Measurements from ENCODE around the gene ARHGEF7.

Gene ARHGEF7

DNA sequence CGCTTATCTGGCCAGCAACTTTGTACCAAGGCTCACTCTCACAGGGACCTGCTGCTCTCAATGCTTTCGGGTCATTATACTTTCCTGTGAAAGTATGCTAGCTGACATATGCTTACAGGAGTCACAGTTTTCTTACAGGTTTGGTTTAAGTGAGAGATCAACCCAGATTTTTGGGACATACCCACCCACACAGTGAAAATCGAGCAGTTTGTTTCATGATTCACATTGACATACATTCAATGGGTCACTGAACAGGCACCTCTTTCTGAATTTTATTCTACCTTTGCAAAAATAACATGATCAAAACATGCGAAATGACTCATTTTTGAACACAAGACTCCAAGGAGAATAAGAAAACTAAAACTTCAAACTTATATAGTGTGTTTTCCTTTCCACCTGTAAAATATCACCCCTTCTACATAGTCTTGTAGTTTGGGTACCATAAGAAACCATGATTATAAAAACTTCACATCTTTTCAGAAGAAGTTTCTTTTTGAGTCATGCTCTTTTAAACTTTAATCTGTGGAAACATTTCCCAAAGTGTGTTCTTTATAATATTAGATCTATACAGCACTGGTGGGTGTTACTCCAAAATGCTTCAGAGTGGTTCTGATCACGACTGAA is 161.0 kb downstream of the ARHGEF7 start:
- H3K27me3 ChIP-seq (replicated peaks; ENCODE audit: control insufficient read depth, insufficient read depth, low read length), result no peaks in the 10 kb centered on the region
- H3K9ac ChIP-seq (ENCODE audit: low read length), result no peak overlapping the region
- no peak for DNase-seq (ENCODE audit: low read depth)
- no peak overlapping the region for H3K4me3 ChIP-seq (ENCODE audit: low read length)
- no peaks in the 10 kb centered on the region for H3K4me1 ChIP-seq (ENCODE audit: control insufficient read depth, insufficient read depth, low read length)
- H3K9me3 ChIP-seq (ENCODE audit: control insufficient read depth, low read length), result no peaks in the 10 kb centered on the region
- H3K36me3 ChIP-seq (ENCODE audit: control insufficient read depth, insufficient read depth, low read length, severe bottlenecking), result peaks cover 81% of the 10 kb centered on the region

GRCh38 chr13:111278258-111278657 is 163.1 kb downstream of the ARHGEF7 start:
- H3K36me3 ChIP-seq (ENCODE audit: control insufficient read depth, insufficient read depth, low read length, severe bottlenecking), result peaks cover 92% of the 10 kb centered on the region
- DNase-seq (ENCODE audit: low read depth), result no peak
- H3K9ac ChIP-seq (ENCODE audit: low read length), result no peak overlapping the region
- no peaks in the 10 kb centered on the region for H3K27me3 ChIP-seq (replicated peaks; ENCODE audit: control insufficient read depth, insufficient read depth, low read length)
- peaks cover 7% of the 10 kb centered on the region for H3K4me1 ChIP-seq (ENCODE audit: control insufficient read depth, insufficient read depth, low read length)
- H3K9me3 ChIP-seq (ENCODE audit: control insufficient read depth, low read length), result no peaks in the 10 kb centered on the region
- no peak overlapping the region for H3K4me3 ChIP-seq (ENCODE audit: low read length)

DNA sequence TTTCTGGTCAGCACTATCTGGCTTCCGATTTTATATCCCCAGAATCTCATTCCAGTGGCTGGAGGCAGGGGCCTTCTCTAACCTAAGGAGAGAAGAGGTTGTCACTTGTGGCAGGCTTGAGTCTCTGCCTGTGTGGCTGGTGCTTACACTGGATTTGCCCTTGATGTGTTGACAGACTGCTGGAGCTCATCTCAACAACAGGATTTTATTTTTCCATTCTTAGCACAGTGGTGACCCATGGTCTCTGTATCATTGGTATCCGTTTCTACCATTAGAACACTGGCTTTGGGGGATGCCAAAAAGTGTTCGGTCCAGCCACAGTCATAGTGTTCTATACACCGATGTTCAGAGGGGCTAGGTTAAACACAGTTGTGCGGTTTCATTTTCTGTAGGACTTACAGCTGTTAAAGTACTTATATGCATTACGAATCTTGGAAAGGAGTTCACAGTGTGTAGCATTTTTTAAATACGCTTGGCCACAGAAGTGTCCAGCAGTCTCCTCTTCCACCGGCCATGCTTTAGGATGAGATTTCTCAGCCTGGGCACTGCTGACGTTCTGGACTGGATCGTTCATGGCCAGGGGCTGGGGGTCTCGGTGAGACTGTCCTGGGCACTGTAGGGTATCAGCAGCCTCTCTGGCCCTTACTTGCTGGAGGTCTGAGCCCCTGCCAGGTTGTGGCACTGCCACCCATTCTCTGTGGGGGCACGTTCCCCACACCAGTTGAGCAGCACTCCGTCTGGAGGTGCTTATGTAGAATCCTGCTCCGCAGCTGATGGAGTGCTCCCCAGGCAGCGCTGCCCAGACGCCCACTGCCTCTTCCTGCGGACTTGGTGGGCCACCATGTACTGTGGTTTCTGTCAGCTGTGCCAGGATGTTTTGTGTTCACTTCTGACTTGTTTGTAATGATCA is 163.9 kb downstream of the ARHGEF7 start:
- H3K4me1 ChIP-seq (ENCODE audit: control insufficient read depth, insufficient read depth, low read length), result peaks cover 7% of the 10 kb centered on the region
- no peak overlapping the region for H3K4me3 ChIP-seq (ENCODE audit: low read length)
- H3K9me3 ChIP-seq (ENCODE audit: control insufficient read depth, low read length), result no peaks in the 10 kb centered on the region
- H3K27me3 ChIP-seq (replicated peaks; ENCODE audit: control insufficient read depth, insufficient read depth, low read length), result no peaks in the 10 kb centered on the region
- DNase-seq (ENCODE audit: low read depth), result no peak
- peaks cover 92% of the 10 kb centered on the region for H3K36me3 ChIP-seq (ENCODE audit: control insufficient read depth, insufficient read depth, low read length, severe bottlenecking)
- H3K9ac ChIP-seq (ENCODE audit: low read length), result no peak overlapping the region

GRCh38 chr13:111280226-111280625 is 165.1 kb downstream of the ARHGEF7 start:
- Histone ChIP-seq H3K4me1 (ENCODE audit: control insufficient read depth, insufficient read depth, low read length) (peaks cover 7% of the 10 kb centered on the region), H3K4me3 (ENCODE audit: low read length) (no peak overlapping the region), H3K9me3 (ENCODE audit: control insufficient read depth, low read length) (no peaks in the 10 kb centered on the region), H3K27me3 (replicated peaks; ENCODE audit: control insufficient read depth, insufficient read depth, low read length) (no peaks in the 10 kb centered on the region), H3K9ac (ENCODE audit: low read length) (no peak overlapping the region), H3K36me3 (ENCODE audit: control insufficient read depth, insufficient read depth, low read length, severe bottlenecking) (peaks cover 92% of the 10 kb centered on the region)
- DNase-seq (ENCODE audit: low read depth), result no peak

- Histone ChIP-seq H3K9me3 (ENCODE audit: control insufficient read depth, low read length) (no peaks in the 10 kb centered on the region), H3K36me3 (ENCODE audit: control insufficient read depth, insufficient read depth, low read length, severe bottlenecking) (peaks cover 92% of the 10 kb centered on the region), H3K9ac (ENCODE audit: low read length) (no peak overlapping the region), H3K4me1 (ENCODE audit: control insufficient read depth, insufficient read depth, low read length) (peaks cover 7% of the 10 kb centered on the region), H3K27me3 (replicated peaks; ENCODE audit: control insufficient read depth, insufficient read depth, low read length) (no peaks in the 10 kb centered on the region), H3K4me3 (ENCODE audit: low read length) (no peak overlapping the region)
- DNase-seq (ENCODE audit: low read depth), result peak; percentile 28
Measured at GRCh38 chr13:111280681-111281585, 165.8 kb downstream of the ARHGEF7 start.

GRCh38 chr13:111281751-111282311 is 166.7 kb downstream of the ARHGEF7 start:
- H3K4me1 ChIP-seq (ENCODE audit: control insufficient read depth, insufficient read depth, low read length), result peaks cover 7% of the 10 kb centered on the region
- no peaks in the 10 kb centered on the region for H3K27me3 ChIP-seq (replicated peaks; ENCODE audit: control insufficient read depth, insufficient read depth, low read length)
- no peak overlapping the region for H3K9ac ChIP-seq (ENCODE audit: low read length)
- H3K36me3 ChIP-seq (ENCODE audit: control insufficient read depth, insufficient read depth, low read length, severe bottlenecking), result peaks cover 93% of the 10 kb centered on the region
- no peaks in the 10 kb centered on the region for H3K9me3 ChIP-seq (ENCODE audit: control insufficient read depth, low read length)
- H3K4me3 ChIP-seq (ENCODE audit: low read length), result no peak overlapping the region
- peak; percentile 71 for DNase-seq (ENCODE audit: low read depth)

GRCh38 chr13:111282425-111282824 is 167.3 kb downstream of the ARHGEF7 start:
- Histone ChIP-seq H3K4me3 (ENCODE audit: low read length) (no peak overlapping the region), H3K27me3 (replicated peaks; ENCODE audit: control insufficient read depth, insufficient read depth, low read length) (no peaks in the 10 kb centered on the region), H3K9me3 (ENCODE audit: control insufficient read depth, low read length) (no peaks in the 10 kb centered on the region), H3K36me3 (ENCODE audit: control insufficient read depth, insufficient read depth, low read length, severe bottlenecking) (peaks cover 94% of the 10 kb centered on the region), H3K9ac (ENCODE audit: low read length) (no peak overlapping the region), H3K4me1 (ENCODE audit: control insufficient read depth, insufficient read depth, low read length) (peaks cover 7% of the 10 kb centered on the region)
- no peak for DNase-seq (ENCODE audit: low read depth)

- Histone ChIP-seq H3K9ac (ENCODE audit: low read length) (no peak overlapping the region), H3K4me3 (ENCODE audit: low read length) (no peak overlapping the region), H3K9me3 (ENCODE audit: control insufficient read depth, low read length) (no peaks in the 10 kb centered on the region), H3K36me3 (ENCODE audit: control insufficient read depth, insufficient read depth, low read length, severe bottlenecking) (peaks cover 94% of the 10 kb centered on the region), H3K27me3 (replicated peaks; ENCODE audit: control insufficient read depth, insufficient read depth, low read length) (no peaks in the 10 kb centered on the region), H3K4me1 (ENCODE audit: control insufficient read depth, insufficient read depth, low read length) (peaks cover 7% of the 10 kb centered on the region)
- no peak for DNase-seq (ENCODE audit: low read depth)
Measured at GRCh38 chr13:111282997-111283396, 167.9 kb downstream of the ARHGEF7 start.

- no peak overlapping the region for H3K9ac ChIP-seq (ENCODE audit: low read length)
- peaks cover 94% of the 10 kb centered on the region for H3K36me3 ChIP-seq (ENCODE audit: control insufficient read depth, insufficient read depth, low read length, severe bottlenecking)
- no peak overlapping the region for H3K4me3 ChIP-seq (ENCODE audit: low read length)
- no peaks in the 10 kb centered on the region for H3K27me3 ChIP-seq (replicated peaks; ENCODE audit: control insufficient read depth, insufficient read depth, low read length)
- H3K4me1 ChIP-seq (ENCODE audit: control insufficient read depth, insufficient read depth, low read length), result peaks cover 7% of the 10 kb centered on the region
- no peak for DNase-seq (ENCODE audit: low read depth)
- H3K9me3 ChIP-seq (ENCODE audit: control insufficient read depth, low read length), result no peaks in the 10 kb centered on the region
Measured at GRCh38 chr13:111283457-111283856, 168.3 kb downstream of the ARHGEF7 start.

GRCh38 chr13:111283991-111284390 is 168.9 kb downstream of the ARHGEF7 start:
- Histone ChIP-seq H3K4me3 (ENCODE audit: low read length) (no peak overlapping the region), H3K27me3 (replicated peaks; ENCODE audit: control insufficient read depth, insufficient read depth, low read length) (no peaks in the 10 kb centered on the region), H3K4me1 (ENCODE audit: control insufficient read depth, insufficient read depth, low read length) (peaks cover 7% of the 10 kb centered on the region), H3K9me3 (ENCODE audit: control insufficient read depth, low read length) (no peaks in the 10 kb centered on the region), H3K36me3 (ENCODE audit: control insufficient read depth, insufficient read depth, low read length, severe bottlenecking) (peaks cover 91% of the 10 kb centered on the region), H3K9ac (ENCODE audit: low read length) (no peak overlapping the region)
- no peak for DNase-seq (ENCODE audit: low read depth)

Measured in adipocyte (in vitro differentiated cells).